ENCODE data around the gene BCAS1. TPM values are rescaled to one million over a fixed set of nuclear protein-coding genes. Genes with fewer than 3 reads are reported as not detected.

Gene BCAS1, protein sequence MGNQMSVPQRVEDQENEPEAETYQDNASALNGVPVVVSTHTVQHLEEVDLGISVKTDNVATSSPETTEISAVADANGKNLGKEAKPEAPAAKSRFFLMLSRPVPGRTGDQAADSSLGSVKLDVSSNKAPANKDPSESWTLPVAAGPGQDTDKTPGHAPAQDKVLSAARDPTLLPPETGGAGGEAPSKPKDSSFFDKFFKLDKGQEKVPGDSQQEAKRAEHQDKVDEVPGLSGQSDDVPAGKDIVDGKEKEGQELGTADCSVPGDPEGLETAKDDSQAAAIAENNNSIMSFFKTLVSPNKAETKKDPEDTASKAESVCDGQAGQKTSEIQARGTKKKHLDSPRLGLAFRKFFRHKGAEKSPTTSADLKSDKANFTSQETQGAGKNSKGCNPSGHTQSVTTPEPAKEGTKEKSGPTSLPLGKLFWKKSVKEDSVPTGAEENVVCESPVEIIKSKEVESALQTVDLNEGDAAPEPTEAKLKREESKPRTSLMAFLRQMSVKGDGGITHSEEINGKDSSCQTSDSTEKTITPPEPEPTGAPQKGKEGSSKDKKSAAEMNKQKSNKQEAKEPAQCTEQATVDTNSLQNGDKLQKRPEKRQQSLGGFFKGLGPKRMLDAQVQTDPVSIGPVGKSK
- under 1 TPM in 1 of 2 donors, not detected in 1; under 0.01 TPM for total RNA-seq

DNA sequence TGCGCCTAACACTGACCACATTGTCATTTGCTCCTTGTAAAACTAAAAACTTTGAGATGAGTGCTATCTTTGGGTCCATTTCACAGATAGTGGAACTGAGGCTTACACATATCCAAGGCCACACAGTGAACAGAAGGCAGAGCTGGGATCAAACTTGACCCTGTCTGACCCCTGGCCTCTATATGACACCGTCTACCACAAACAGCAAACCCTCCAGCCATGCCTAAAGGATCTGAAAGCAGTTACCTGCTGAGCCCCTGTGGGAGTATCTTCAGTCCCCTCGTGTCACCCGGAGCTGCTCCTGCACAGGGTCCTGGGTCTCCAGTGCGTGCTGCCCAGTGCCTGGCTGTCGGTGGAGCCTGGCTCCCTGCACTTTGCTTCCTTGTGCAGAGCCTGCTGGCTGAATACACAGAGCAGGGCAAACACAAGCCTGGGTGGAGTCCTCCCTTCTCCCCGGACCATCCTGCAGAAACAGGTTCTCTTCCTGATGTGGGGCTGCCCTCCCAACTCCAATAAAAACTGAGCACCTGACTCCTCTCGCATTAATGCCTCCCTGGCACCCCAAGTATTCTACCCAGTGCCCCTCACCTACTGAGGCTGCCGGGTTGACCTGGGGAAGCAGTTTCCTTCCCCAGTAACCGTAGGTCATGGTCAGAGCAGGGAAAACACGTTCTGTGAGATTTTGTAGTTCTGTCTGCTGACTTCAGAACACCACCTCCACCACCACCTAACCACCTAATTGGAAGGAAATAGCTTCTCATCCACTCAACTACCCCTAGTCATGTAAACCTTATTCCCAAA is at the start of gene BCAS1:
Gene BCAS1 (minus strand): TSS at position 408 of the 801 bp plus-strand sequence. CDS start 11,876 bp downstream, outside the sequence.

Small RNA genes lying within 50 kb of the gene (small RNA-seq; reads per million reads assigned to genes)
- 0 reads per million in 2 donors for gene MIR4756

Other genes starting within 250 kb of the BCAS1 start
- gene CYP24A1, start 103.4 kb upstream of the BCAS1 start, total RNA-seq = not detected
- gene PFDN4, start 137.5 kb upstream of the BCAS1 start, total RNA-seq = 10 to 100 TPM; 42.7 to 76.6 TPM